ENCODE measurements around the gene SPDYE11.
"Not testable (repeated sequence)": the region's sequence is repeated elsewhere in the genome, so short reads cannot be mapped to it uniquely, and the experiment has no call there.

The SPDYE11 gene

GRCh38 chr7:73057811-73058210 is at the start of gene SPDYE11:
Gene SPDYE11 (minus strand): TSS chr7:73057911. CDS start chr7:73056111, 1,800 bp downstream.
- not testable (repeated sequence) for DNase-seq

GRCh38 chr7:73085938-73086337 is 28.2 kb upstream of the SPDYE11 start, which contains the start of gene SPDYE9:
Gene SPDYE9 (minus strand): TSS chr7:73086038. CDS start chr7:73084238, 1,800 bp downstream.
- DNase-seq = not testable (repeated sequence)

GRCh38 chr7:73029666-73030065 is 28.0 kb downstream of the SPDYE11 start, which contains the start of gene SPDYE8:
Gene SPDYE8 (minus strand): TSS chr7:73029766. CDS start chr7:73027966, 1,800 bp downstream.
- DNase-seq = not testable (repeated sequence)

- DNase-seq = not testable (repeated sequence)
These were observed 51.2 kb downstream of the SPDYE11 start for GRCh38 chr7:73006491-73006890.

GRCh38 chr7:73005693-73006447 is 51.8 kb downstream of the SPDYE11 start:
- DNase-seq = not testable (repeated sequence)

GRCh38 chr7:73005356-73005692 is 52.4 kb downstream of the SPDYE11 start:
- DNase-seq = not testable (repeated sequence)

GRCh38 chr7:72997887-72998468 is 59.7 kb downstream of the SPDYE11 start:
- DNase-seq = not testable (repeated sequence)

All from bone marrow (tissue), 2 donors.